Measurements from ENCODE around the gene CFAP20DC.

Gene CFAP20DC

DNA sequence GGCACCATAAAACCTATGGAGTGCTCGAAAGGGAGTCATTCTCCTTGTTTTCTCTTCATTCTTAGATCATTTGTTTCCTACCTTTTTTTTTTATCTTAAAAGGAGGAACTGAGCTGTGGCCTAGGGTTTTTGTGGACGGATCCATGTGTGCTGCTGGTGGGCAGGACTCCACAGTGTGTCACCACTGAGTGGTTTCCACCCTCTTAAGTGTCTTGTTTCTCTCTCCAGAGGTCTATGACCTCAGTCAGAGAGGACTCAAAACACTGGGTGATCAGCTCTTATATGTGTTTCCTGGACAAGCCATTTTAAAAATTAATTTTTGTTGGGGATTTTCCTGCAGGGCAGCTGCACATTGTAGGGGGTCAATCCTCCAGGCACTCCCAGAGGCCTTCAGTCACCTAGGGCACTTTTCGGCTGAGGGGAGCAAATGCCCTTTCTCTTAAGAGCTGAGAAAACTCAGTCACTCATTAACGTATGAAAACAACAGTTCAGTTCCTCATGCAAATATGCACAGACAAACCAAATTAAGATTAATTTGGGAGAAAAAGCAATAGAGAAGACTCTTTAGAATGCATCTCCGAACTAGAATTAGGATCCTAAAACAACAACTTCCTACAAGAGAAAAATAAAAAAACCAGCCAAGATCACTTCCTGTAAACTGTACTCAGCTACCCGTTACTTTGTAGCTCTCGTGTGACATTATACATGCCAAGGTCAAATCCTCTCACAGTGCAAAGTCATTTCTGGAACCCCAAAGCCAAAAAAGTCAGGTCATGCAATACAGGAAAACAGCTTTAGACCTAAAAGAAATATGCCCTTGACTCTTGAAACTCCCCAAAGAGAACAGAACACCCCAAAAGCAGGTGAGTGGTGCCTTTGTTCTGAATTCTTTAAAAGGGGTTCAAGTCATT, 355.6 kb downstream of the CFAP20DC start:
- DNase-seq (ENCODE audit: low read depth) = no peak

DNA sequence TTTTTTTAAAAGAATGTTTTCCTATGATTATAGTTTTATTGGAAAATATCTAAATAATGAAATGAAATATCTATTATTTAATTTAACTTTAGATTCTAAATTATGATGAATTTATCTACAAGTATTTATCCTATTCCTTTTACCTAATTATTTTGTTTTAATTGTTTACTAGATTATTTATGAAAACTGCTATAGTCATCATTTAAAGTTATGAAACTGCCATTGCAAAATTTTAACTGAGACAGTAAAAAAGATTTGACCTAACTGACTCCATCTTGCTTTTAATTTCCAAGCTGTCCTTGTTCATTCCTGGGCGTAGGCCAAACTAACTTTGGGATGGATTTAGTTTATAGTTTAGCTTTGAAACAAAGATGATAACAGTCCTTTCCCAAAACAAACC, 357.3 kb downstream of the CFAP20DC start:
- DNase-seq (ENCODE audit: low read depth) = no peak
